22Rv1 (cell line): ENCODE results near the gene NMNAT3.

ENCODE experiments used
- CTCF ChIP-seq: fragments of 450-650 bp; IDR thresholded peaks from 2 replicates; pipeline ENCODE4 v1.5.1; 2017; ENCODE audit warnings: mild to moderate bottlenecking
- ZFX ChIP-seq: fragments of 450-650 bp; IDR thresholded peaks from 2 replicates; pipeline ENCODE4 v1.6.1; 2017; ENCODE audit warnings: antibody characterized with exemption, borderline replicate concordance

- no peak for TF ChIP-seq CTCF
- TF ChIP-seq ZFX = no peak
Measured at GRCh38 chr3:139534992-139535879, 142.5 kb downstream of the NMNAT3 start.
